Measurements from ENCODE around the gene COL6A6.

COL6A6 gene

GRCh38 chr3:130516645-130517512 lies at the start of gene COL6A6:
Gene COL6A6, plus strand, starts transcription at chr3:130517177. Its CDS starts 43,188 bp downstream, at chr3:130560365.
- DNase-seq = no peak

GRCh38 chr3:130468311-130468710 lies 48.7 kb upstream of the COL6A6 start:
- DNase-seq = no peak

GRCh38 chr3:130470126-130470525 lies 46.9 kb upstream of the COL6A6 start:
- DNase-seq = no peak

GRCh38 chr3:130473416-130473815 lies 43.6 kb upstream of the COL6A6 start:
- DNase-seq = no peak

- no peak for DNase-seq
These were observed 36.2 kb upstream of the COL6A6 start for GRCh38 chr3:130480736-130481135.

GRCh38 chr3:130488288-130488687 lies 28.7 kb upstream of the COL6A6 start:
- no peak for DNase-seq

GRCh38 chr3:130488769-130489450 lies 28.1 kb upstream of the COL6A6 start:
- DNase-seq = no peak

- DNase-seq = no peak
These were observed 26.7 kb upstream of the COL6A6 start for GRCh38 chr3:130490241-130490640.

- no peak for DNase-seq
These were observed 25.5 kb upstream of the COL6A6 start for GRCh38 chr3:130491431-130491830.

GRCh38 chr3:130504701-130505100 lies 12.3 kb upstream of the COL6A6 start:
- no peak for DNase-seq

- DNase-seq = no peak
These were observed 10.9 kb upstream of the COL6A6 start for GRCh38 chr3:130506031-130506430.

- no peak for DNase-seq
These were observed 9.2 kb upstream of the COL6A6 start for GRCh38 chr3:130507746-130508145.

GRCh38 chr3:130509008-130509407 lies 8.0 kb upstream of the COL6A6 start:
- DNase-seq = no peak

GRCh38 chr3:130514681-130515080 lies 2.3 kb upstream of the COL6A6 start:
- no peak for DNase-seq

- DNase-seq = no peak
These were observed 1.2 kb upstream of the COL6A6 start for GRCh38 chr3:130515755-130516154.

GRCh38 chr3:130517602-130518001 lies 625 bp downstream of the COL6A6 start:
- DNase-seq = no peak

GRCh38 chr3:130519754-130520153 lies 2.8 kb downstream of the COL6A6 start:
- no peak for DNase-seq

- DNase-seq = no peak
These were observed 5.4 kb downstream of the COL6A6 start for GRCh38 chr3:130522399-130522798.

- no peak for DNase-seq
These were observed 10.4 kb downstream of the COL6A6 start for GRCh38 chr3:130527426-130527825.

- DNase-seq = no peak
These were observed 11.1 kb downstream of the COL6A6 start for GRCh38 chr3:130528120-130528519.

- no peak for DNase-seq
These were observed 12.7 kb downstream of the COL6A6 start for GRCh38 chr3:130529486-130530215.

GRCh38 chr3:130533247-130533646 lies 16.3 kb downstream of the COL6A6 start:
- no peak for DNase-seq

- DNase-seq = no peak
These were observed 20.8 kb downstream of the COL6A6 start for GRCh38 chr3:130537673-130538304.
